MM.1S (cell line): ENCODE data around the gene UCP2.

ENCODE experiments used
- EZH2 ChIP-seq: fragments of 300-600 bp; sonication (generic); optimal IDR thresholded peaks from 2 replicates; pipeline ENCODE3; 2017; ENCODE audit warnings: low read depth, mild to moderate bottlenecking, antibody characterized with exemption, low read length, mixed read lengths
- TF ChIP-seq, protein P1 (sequence below): fragments of 300-600 bp; sonication (generic); IDR thresholded peaks from 2 replicates; pipeline ENCODE4 v1.5.1; 2016; ENCODE audit warnings: antibody characterized with exemption, low read length, mixed read lengths

DNA sequence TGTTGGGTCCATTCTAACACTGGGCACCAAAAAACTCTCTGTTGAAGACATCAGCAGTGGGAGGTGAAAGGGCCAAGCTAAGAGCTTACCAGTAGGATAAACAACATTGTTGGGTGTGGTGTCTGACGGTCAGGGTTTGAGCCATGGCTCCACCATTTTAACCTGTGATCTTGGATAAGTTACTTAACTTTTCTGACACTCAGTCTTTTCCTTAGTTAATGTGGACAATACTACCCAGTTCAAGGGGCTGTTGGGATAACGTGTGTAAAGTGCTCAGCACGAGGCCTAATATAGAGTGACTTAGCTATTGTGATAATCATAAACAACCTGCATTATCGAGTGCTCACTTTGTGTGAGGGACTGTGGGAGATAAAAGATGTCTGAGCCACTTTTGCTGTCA is 20.2 kb upstream of the UCP2 start:
- TF ChIP-seq, protein P1, sequence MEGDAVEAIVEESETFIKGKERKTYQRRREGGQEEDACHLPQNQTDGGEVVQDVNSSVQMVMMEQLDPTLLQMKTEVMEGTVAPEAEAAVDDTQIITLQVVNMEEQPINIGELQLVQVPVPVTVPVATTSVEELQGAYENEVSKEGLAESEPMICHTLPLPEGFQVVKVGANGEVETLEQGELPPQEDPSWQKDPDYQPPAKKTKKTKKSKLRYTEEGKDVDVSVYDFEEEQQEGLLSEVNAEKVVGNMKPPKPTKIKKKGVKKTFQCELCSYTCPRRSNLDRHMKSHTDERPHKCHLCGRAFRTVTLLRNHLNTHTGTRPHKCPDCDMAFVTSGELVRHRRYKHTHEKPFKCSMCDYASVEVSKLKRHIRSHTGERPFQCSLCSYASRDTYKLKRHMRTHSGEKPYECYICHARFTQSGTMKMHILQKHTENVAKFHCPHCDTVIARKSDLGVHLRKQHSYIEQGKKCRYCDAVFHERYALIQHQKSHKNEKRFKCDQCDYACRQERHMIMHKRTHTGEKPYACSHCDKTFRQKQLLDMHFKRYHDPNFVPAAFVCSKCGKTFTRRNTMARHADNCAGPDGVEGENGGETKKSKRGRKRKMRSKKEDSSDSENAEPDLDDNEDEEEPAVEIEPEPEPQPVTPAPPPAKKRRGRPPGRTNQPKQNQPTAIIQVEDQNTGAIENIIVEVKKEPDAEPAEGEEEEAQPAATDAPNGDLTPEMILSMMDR, result no peak
- no peak for TF ChIP-seq EZH2
